SK-N-SH (cell line): ENCODE results near the gene PRSS23. TPM values are rescaled to one million over a fixed set of nuclear protein-coding genes. Genes with fewer than 3 reads are reported as not detected.

Source experiments
- CTCF ChIA-PET: fragments of 300-600, 350-600 bp; formaldehyde crosslinking; extraction: SDS; loops from one replicate; lab custom pipeline; 2021; lab: Yijun Ruan, JAX
- POLR2A ChIA-PET: fragments of 350-600 bp; sonication (Branson Sonifier 250); formaldehyde crosslinking; extraction: SDS; loops from one replicate; lab custom pipeline; 2020; ENCODE audit warnings: antibody characterized with exemption, inconsistent platforms; lab: Yijun Ruan, JAX
- DNase-seq: peaks from one replicate; pipeline ENCODE4 v3.0.0; 2012
- H2AFZ ChIP-seq: fragments of 200-600 bp; sonication (generic); 2 replicates; pipeline ENCODE4 v1.8.1; 2016; ENCODE audit warnings: antibody characterized with exemption, mild to moderate bottlenecking, low read depth
- H3F3A ChIP-seq: fragments of 200-600 bp; sonication (generic); replicated peaks from 2 replicates; pipeline ENCODE3; 2016; ENCODE audit warnings: antibody characterized with exemption, mild to moderate bottlenecking; ENCODE audit not compliant: insufficient read depth
- H3K27ac ChIP-seq, 2 experiments: fragments of 200-500 bp in 1 of 2; fragments of 200-600 bp in 1 of 2; sonication (Bioruptor generic) in 1 of 2; sonication (generic), shearing (Covaris generic) in 1 of 2; 2 replicates each; pipeline versions ENCODE4 v1.5.1 to v1.6.1; 2014 to 2016; ENCODE audit warnings: low read depth in 2 of 2, inconsistent platforms in 1 of 2, low read length in 1 of 2, mild to moderate bottlenecking in 1 of 2, mixed read lengths in 1 of 2
- H3K27me3 ChIP-seq: fragments of 200-600 bp; sonication (generic), shearing (Covaris generic); 2 replicates; pipeline ENCODE4 v1.6.1; 2016; ENCODE audit warnings: mixed run types; ENCODE audit not compliant: insufficient read depth
- H3K36me3 ChIP-seq, 2 experiments: fragments of 200-500 bp in 1 of 2; fragments of 200-600 bp in 1 of 2; sonication (Bioruptor generic) in 1 of 2; sonication (generic) in 1 of 2; replicated peaks in 1 of 2; 2 replicates each; pipeline versions ENCODE3 to v1.5.1; 2014 to 2016; ENCODE audit warnings: low read length in 1 of 2, mild to moderate bottlenecking in 1 of 2; ENCODE audit not compliant: insufficient read depth in 2 of 2, control insufficient read depth in 1 of 2
- H3K4me1 ChIP-seq, 2 experiments: fragments of 200-500 bp in 1 of 2; fragments of 200-600 bp in 1 of 2; sonication (Bioruptor generic) in 1 of 2; sonication (generic), shearing (Covaris generic) in 1 of 2; 2 replicates each; pipeline versions ENCODE4 v1.5.1 to v1.6.1; 2014 to 2016; ENCODE audit warnings: low read depth in 1 of 2, low read length in 1 of 2, mixed run types in 1 of 2; ENCODE audit not compliant: insufficient read depth in 2 of 2, control insufficient read depth in 1 of 2
- H3K4me2 ChIP-seq: fragments of 200-600 bp; sonication (generic), shearing (Covaris generic); 2 replicates; pipeline ENCODE4 v1.6.1; 2017; ENCODE audit warnings: mixed run types
- H3K4me3 ChIP-seq, 2 experiments: fragments of 200-500 bp in 1 of 2; fragments of 200-600 bp in 1 of 2; sonication (Bioruptor generic) in 1 of 2; sonication (generic), shearing (Covaris generic) in 1 of 2; 2 replicates each; pipeline versions ENCODE4 v1.5.1 to v1.8.1; 2014 to 2016; ENCODE audit warnings: low read depth in 2 of 2, inconsistent platforms in 1 of 2, low read length in 1 of 2, mild to moderate bottlenecking in 1 of 2, mixed read lengths in 1 of 2, moderate library complexity in 1 of 2
- H3K79me2 ChIP-seq: fragments of 200-600 bp; sonication (generic); 2 replicates; pipeline ENCODE4 v1.8.1; 2017; ENCODE audit warnings: mild to moderate bottlenecking; ENCODE audit not compliant: insufficient read depth
- H3K9ac ChIP-seq: fragments of 200-600 bp; sonication (generic); 2 replicates; pipeline ENCODE4 v1.6.1; 2017; ENCODE audit warnings: mixed run types
- H3K9me2 ChIP-seq: fragments of 200-600 bp; sonication (generic); 2 replicates; pipeline ENCODE4 v1.6.1; 2017; ENCODE audit warnings: mixed run types
- H3K9me3 ChIP-seq: fragments of 200-600 bp; sonication (generic); 2 replicates; pipeline ENCODE4 v1.6.1; 2017; ENCODE audit warnings: mixed run types, mild to moderate bottlenecking, moderate library complexity
- H4K20me1 ChIP-seq: fragments of 200-600 bp; sonication (generic); 2 replicates; pipeline ENCODE4 v1.6.1; 2017; ENCODE audit warnings: mild to moderate bottlenecking, mixed run types; ENCODE audit not compliant: insufficient read depth
- CHD2 ChIP-seq: fragments of 150-350 bp; IDR thresholded peaks from 2 replicates; pipeline ENCODE4 v1.6.1; 2018; ENCODE audit warnings: low read length; ENCODE audit not compliant: partially characterized antibody
- CTCF ChIP-seq: fragments of 200-600 bp; sonication (generic); IDR thresholded peaks from 2 replicates; pipeline ENCODE4 v1.6.1; 2017; ENCODE audit warnings: antibody characterized with exemption, mild to moderate bottlenecking, moderate library complexity
- ELF1 ChIP-seq: IDR thresholded peaks from 2 replicates; pipeline ENCODE4 v1.4.0; 2012
- EP300 ChIP-seq, 2 experiments: IDR thresholded peaks; 2 replicates each; pipeline versions ENCODE4 v1.4.0 to v1.6.1; 2012; ENCODE audit warnings: borderline replicate concordance in 1 of 2, low read depth in 1 of 2, low read length in 1 of 2
- FOSL2 ChIP-seq: IDR thresholded peaks from 2 replicates; pipeline ENCODE4 v1.4.0; 2012; ENCODE audit warnings: low read depth, mild to moderate bottlenecking, moderate library complexity, borderline replicate concordance
- FOXJ3 ChIP-seq: sonication (generic); formaldehyde crosslinking; IDR thresholded peaks from 2 replicates; pipeline ENCODE4 v1.5.1; 2020; ENCODE audit warnings: mild to moderate bottlenecking, missing genetic modification reagents
- FOXM1 ChIP-seq: IDR thresholded peaks from 2 replicates; pipeline ENCODE4 v1.4.0; 2012; ENCODE audit warnings: low read depth, mild to moderate bottlenecking
- GATA2 ChIP-seq: sonication (generic); formaldehyde crosslinking; IDR thresholded peaks from 2 replicates; pipeline ENCODE4 v1.5.0; 2020; ENCODE audit warnings: mild to moderate bottlenecking, missing genetic modification reagents
- IRF3 ChIP-seq: fragments of 150-350 bp; IDR thresholded peaks from 2 replicates; pipeline ENCODE4 v1.6.1; 2016; ENCODE audit warnings: mild to moderate bottlenecking, low read depth, low read length
- MAX ChIP-seq: IDR thresholded peaks from 2 replicates; pipeline ENCODE4 v1.4.0; 2012; ENCODE audit warnings: low read depth
- NFIC ChIP-seq: IDR thresholded peaks from 2 replicates; pipeline ENCODE4 v1.4.0; 2012; ENCODE audit warnings: borderline replicate concordance
- NRF1 ChIP-seq: IDR thresholded peaks from 2 replicates; pipeline ENCODE4 v1.6.1; 2012; ENCODE audit warnings: low read depth, mild to moderate bottlenecking, low read length
- RAD21 ChIP-seq: IDR thresholded peaks from 2 replicates; pipeline ENCODE4 v1.6.1; 2012; ENCODE audit warnings: mild to moderate bottlenecking, low read length
- RCOR1 ChIP-seq: fragments of 150-350 bp; IDR thresholded peaks from 2 replicates; pipeline ENCODE4 v1.6.1; 2017; ENCODE audit warnings: antibody characterized with exemption, low read length
- RFX5 ChIP-seq: IDR thresholded peaks from 2 replicates; pipeline ENCODE4 v1.6.1; 2012; ENCODE audit warnings: mild to moderate bottlenecking, improper control_type of control experiment, low read length
- RXRA ChIP-seq: IDR thresholded peaks from 2 replicates; pipeline ENCODE4 v1.4.0; 2012; ENCODE audit warnings: low read depth, mild to moderate bottlenecking, borderline replicate concordance
- SMC3 ChIP-seq: IDR thresholded peaks from 2 replicates; pipeline ENCODE4 v1.6.1; 2012; ENCODE audit warnings: low read depth, low read length, improper control_type of control experiment
- TAF1 ChIP-seq: IDR thresholded peaks from 2 replicates; pipeline ENCODE4 v1.6.1; 2012; ENCODE audit warnings: low read depth, mild to moderate bottlenecking, low read length, moderate library complexity, borderline replicate concordance
- TCF12 ChIP-seq: IDR thresholded peaks from 2 replicates; pipeline ENCODE4 v1.4.0; 2012
- TEAD4 ChIP-seq: IDR thresholded peaks from 2 replicates; pipeline ENCODE4 v1.4.0; 2012; ENCODE audit warnings: mild to moderate bottlenecking, borderline replicate concordance; ENCODE audit not compliant: insufficient read depth
- USF1 ChIP-seq: IDR thresholded peaks from 2 replicates; pipeline ENCODE4 v1.4.0; 2012; ENCODE audit warnings: low read depth, borderline replicate concordance
- ZBTB33 ChIP-seq: IDR thresholded peaks from 2 replicates; pipeline ENCODE4 v1.4.0; 2012; ENCODE audit warnings: low read depth, borderline replicate concordance
- WGBS: methylation state at CpG from one replicate; pipeline ENCODE4 v1.1.6; 2017; ENCODE audit warnings: low lambda C conversion rate; 5-methylcytosine and 5-hydroxymethylcytosine counted together
- polyA plus RNA-seq, 3 experiments: library from polyadenylated mRNA; depleted of rRNA; stranded (reverse); fragments of >200 nt; gene quantifications; 2 replicates each; pipeline ENCODE4 v1.2.3, GENCODE V29; 2012

Gene PRSS23
- polyA plus RNA-seq, 1 of the 3 experiments (the other 2 are of a cell fraction) = 326 TPM

- Histone ChIP-seq H4K20me1 (peaks cover 15% of the 10 kb centered on the region; the same call in 1 of the 2 replicates), H3K4me3 (no peak overlapping the region), H2AFZ (no peak overlapping the region), H3K36me3 (peaks cover 6 to 9% of the 10 kb centered on the region in 2 experiments), H3F3A (peaks cover 92% of the 10 kb centered on the region), H3K9ac (peak overlapping the region; percentile 57; the same call in 1 of the 2 replicates), H3K79me2 (peaks cover 81% of the 10 kb centered on the region), H3K27ac (peak overlapping the region; percentile 83 to 95; a peak in 3 of 4 replicates), H3K9me3 (no peaks in the 10 kb centered on the region), H3K27me3 (no peaks in the 10 kb centered on the region), H3K9me2 (no peaks in the 10 kb centered on the region), H3K4me2 (peak overlapping the region; percentile 32), H3K4me1 (peaks cover 0 to 69% of the 10 kb centered on the region in 2 experiments)
- ChIA-PET CTCF (interaction anchor here (1.1 to 4.8 kb wide), 4 partner anchors 14 to 961 kb away, joined by 3 to 42 read pairs (median 11); partner anchors contain the start of gene CCDC83), POLR2A (no interaction called here)
- 87% methylated on average over 2 of the region's 2 CpGs for WGBS
- TF ChIP-seq USF1 (no peak), FOXM1 (no peak), ELF1 (no peak), GATA2 (no peak), SMC3 (no peak), CHD2 (no peak), TEAD4 (no peak), NFIC (no peak), TAF1 (no peak), FOXJ3 (no peak), RCOR1 (no peak), ZBTB33 (no peak), RFX5 (no peak), MAX (no peak)
- no peak for DNase-seq
Measured at GRCh38 chr11:86815726-86816125, 15.4 kb downstream of the PRSS23 start.

- peak overlapping the region; percentile 57; the same call in 1 of the 2 replicates for H3K9ac ChIP-seq
- 34% methylated on average over 5 of the region's 5 CpGs for WGBS
- no peak overlapping the region for H2AFZ ChIP-seq
- H3K4me2 ChIP-seq = peak overlapping the region; percentile 32
- H3K4me3 ChIP-seq = no peak overlapping the region
- CTCF ChIA-PET = interaction anchor here (1.1 to 4.8 kb wide), 5 partner anchors 13 to 961 kb away, joined by 3 to 42 read pairs (median 9); partner anchors contain the start of gene CCDC83
- peaks cover 86% of the 10 kb centered on the region for H3F3A ChIP-seq
- DNase-seq = no peak
- H4K20me1 ChIP-seq = peaks cover 9% of the 10 kb centered on the region; the same call in 1 of the 2 replicates
- peaks cover 0 to 68% of the 10 kb centered on the region in 2 experiments for H3K4me1 ChIP-seq
- peaks cover 1 to 3% of the 10 kb centered on the region in 2 experiments for H3K36me3 ChIP-seq
- no peaks in the 10 kb centered on the region for H3K9me2 ChIP-seq
- no peaks in the 10 kb centered on the region for H3K27me3 ChIP-seq
- peaks cover 81% of the 10 kb centered on the region for H3K79me2 ChIP-seq
- no peaks in the 10 kb centered on the region for H3K9me3 ChIP-seq
- POLR2A ChIA-PET = no interaction called here
- H3K27ac ChIP-seq = peak overlapping the region; percentile 83 to 95; a peak in 3 of 4 replicates
- no peak for TF ChIP-seq IRF3
- no peak for TF ChIP-seq RAD21
- TF ChIP-seq RCOR1 = no peak
- no peak for TF ChIP-seq SMC3
- TF ChIP-seq CTCF = no peak
- peak; percentile 89 for TF ChIP-seq TCF12
- TF ChIP-seq MAX = peak; percentile 64; the same call in 1 of the 2 replicates
- TF ChIP-seq FOSL2 = peak; percentile 75
- TF ChIP-seq FOXJ3 = no peak
- no peak for TF ChIP-seq TAF1
- TF ChIP-seq EP300 (IDR thresholded peaks at IDR 0.05; ENCODE audit: borderline replicate concordance in 1 of 2, low read depth in 1 of 2, low read length in 1 of 2) = peak in 1 of 2 experiments; percentile 78; a peak in 1 of 4 replicates
- TF ChIP-seq NRF1 = no peak
- no peak for TF ChIP-seq ELF1
- peak; percentile 69; the same call in 1 of the 2 replicates for TF ChIP-seq RXRA
Measured at GRCh38 chr11:86816251-86816726, 15.9 kb downstream of the PRSS23 start.
